ENCODE measurements around the gene GNB2. TPM values are rescaled to one million over a fixed set of nuclear protein-coding genes. Genes with fewer than 3 reads are reported as not detected.

GNB2 gene
- total and polyA plus RNA-seq, 2 of the 13 experiments (the other 11 are each of a cell fraction or from before 2014, with no cell fraction given), result 48.3 to 67.1 TPM

DNA sequence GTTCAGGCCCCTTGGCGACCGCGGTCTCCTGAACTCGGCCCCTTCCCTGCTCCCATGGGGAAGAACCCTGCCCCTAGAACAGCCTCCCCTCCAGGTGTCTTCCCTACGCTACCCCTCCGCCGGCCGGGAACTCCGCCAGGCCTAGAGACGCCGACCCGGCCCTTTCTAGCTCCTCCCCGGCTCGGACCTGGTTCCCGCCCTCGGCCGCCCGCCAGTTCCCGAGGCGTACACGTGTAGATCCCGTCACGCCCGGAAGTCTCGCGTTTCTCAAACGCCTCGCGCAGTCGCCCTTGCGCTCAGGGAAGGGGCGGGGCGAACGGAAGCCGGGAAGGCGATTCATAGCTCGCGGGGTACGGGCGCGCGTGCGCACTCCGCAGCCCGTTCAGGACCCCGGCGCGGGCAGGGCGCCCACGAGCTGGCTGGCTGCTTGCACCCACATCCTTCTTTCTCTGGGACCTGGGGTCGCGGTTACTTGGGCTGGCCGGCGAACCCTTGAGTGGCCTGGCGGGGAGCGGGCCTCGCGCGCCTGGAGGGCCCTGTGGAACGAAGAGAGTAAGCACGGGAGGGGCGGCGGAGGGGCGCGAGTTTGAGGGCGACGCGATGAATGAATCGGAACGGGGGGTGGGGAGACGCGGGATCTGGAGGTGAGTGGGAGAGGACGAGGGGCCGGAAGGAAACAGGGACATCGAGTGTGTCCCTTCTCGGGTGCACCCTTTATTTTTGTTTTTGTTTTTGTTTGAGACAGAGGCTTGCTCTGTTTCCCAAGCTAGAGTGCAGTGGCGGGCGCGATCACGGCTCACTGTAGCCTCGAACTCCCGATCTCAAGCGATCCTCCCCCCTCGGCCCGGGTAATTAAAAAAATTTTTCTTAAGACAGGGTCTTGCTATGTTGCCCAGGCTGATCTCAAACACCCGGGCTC is 32.5 kb downstream of the GNB2 start, which contains the start of gene POP7 (continued):
- TF ChIP-seq ATM (IDR thresholded peaks at IDR 0.05; ENCODE audit: borderline replicate concordance) (no peak), IKZF4 (CRISPR knock-in tag; IDR thresholded peaks at IDR 0.05; ENCODE audit: borderline replicate concordance, low read depth, not compliant biosample characterization) (no peak), PAX8 (CRISPR knock-in tag; IDR thresholded peaks at IDR 0.05; ENCODE audit: borderline replicate concordance) (no peak), EEA1 (CRISPR knock-in tag; IDR thresholded peaks at IDR 0.05; ENCODE audit: borderline replicate concordance) (no peak; the same call in 1 of the 2 replicates), TBX3 (IDR thresholded peaks at IDR 0.05; ENCODE audit: borderline replicate concordance) (0 out of 2 replicates have a peak, but pooled peaks have one; percentile 45), MEF2D (CRISPR knock-in tag; IDR thresholded peaks at IDR 0.05) (peak; percentile 68; the same call in 1 of the 2 replicates), ZNF569 (CRISPR knock-in tag; IDR thresholded peaks at IDR 0.05; ENCODE audit: borderline replicate concordance) (no peak), ZNF446 (CRISPR knock-in tag; IDR thresholded peaks at IDR 0.05) (no peak), ZNF607 (CRISPR knock-in tag; IDR thresholded peaks at IDR 0.05; ENCODE audit: borderline replicate concordance) (peak; percentile 78; the same call in 1 of the 2 replicates), HNRNPLL (IDR thresholded peaks at IDR 0.05; ENCODE audit: low read depth, low read length, poor library complexity, severe bottlenecking) (peak; percentile 85), ZMYM3 (CRISPR knock-in tag; IDR thresholded peaks at IDR 0.05) (no peak), ZNF883 (CRISPR knock-in tag; IDR thresholded peaks at IDR 0.05; ENCODE audit: not compliant biosample characterization) (peak; percentile 13)
- TF ChIP-seq, protein P1, sequence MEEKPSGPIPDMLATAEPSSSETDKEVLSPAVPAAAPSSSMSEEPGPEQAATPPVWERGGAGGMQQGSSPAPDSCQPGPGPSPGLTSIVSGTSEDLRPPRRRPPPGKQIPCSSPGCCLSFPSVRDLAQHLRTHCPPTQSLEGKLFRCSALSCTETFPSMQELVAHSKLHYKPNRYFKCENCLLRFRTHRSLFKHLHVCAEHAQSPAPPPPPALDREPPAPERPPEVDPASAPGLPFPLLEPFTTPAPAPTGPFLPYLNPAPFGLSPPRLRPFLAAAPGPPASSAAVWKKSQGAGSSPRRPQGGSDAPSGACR (CRISPR knock-in tag; IDR thresholded peaks at IDR 0.05), result peak; percentile 96
- TF ChIP-seq, protein P2, sequence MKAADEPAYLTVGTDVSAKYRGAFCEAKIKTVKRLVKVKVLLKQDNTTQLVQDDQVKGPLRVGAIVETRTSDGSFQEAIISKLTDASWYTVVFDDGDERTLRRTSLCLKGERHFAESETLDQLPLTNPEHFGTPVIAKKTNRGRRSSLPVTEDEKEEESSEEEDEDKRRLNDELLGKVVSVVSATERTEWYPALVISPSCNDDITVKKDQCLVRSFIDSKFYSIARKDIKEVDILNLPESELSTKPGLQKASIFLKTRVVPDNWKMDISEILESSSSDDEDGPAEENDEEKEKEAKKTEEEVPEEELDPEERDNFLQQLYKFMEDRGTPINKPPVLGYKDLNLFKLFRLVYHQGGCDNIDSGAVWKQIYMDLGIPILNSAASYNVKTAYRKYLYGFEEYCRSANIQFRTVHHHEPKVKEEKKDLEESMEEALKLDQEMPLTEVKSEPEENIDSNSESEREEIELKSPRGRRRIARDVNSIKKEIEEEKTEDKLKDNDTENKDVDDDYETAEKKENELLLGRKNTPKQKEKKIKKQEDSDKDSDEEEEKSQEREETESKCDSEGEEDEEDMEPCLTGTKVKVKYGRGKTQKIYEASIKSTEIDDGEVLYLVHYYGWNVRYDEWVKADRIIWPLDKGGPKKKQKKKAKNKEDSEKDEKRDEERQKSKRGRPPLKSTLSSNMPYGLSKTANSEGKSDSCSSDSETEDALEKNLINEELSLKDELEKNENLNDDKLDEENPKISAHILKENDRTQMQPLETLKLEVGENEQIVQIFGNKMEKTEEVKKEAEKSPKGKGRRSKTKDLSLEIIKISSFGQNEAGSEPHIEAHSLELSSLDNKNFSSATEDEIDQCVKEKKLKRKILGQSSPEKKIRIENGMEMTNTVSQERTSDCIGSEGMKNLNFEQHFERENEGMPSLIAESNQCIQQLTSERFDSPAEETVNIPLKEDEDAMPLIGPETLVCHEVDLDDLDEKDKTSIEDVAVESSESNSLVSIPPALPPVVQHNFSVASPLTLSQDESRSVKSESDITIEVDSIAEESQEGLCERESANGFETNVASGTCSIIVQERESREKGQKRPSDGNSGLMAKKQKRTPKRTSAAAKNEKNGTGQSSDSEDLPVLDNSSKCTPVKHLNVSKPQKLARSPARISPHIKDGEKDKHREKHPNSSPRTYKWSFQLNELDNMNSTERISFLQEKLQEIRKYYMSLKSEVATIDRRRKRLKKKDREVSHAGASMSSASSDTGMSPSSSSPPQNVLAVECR (CRISPR knock-in tag; IDR thresholded peaks at IDR 0.05; ENCODE audit: borderline replicate concordance), result peak; percentile 90; the same call in 1 of the 2 replicates
- TF ChIP-seq, protein P3, sequence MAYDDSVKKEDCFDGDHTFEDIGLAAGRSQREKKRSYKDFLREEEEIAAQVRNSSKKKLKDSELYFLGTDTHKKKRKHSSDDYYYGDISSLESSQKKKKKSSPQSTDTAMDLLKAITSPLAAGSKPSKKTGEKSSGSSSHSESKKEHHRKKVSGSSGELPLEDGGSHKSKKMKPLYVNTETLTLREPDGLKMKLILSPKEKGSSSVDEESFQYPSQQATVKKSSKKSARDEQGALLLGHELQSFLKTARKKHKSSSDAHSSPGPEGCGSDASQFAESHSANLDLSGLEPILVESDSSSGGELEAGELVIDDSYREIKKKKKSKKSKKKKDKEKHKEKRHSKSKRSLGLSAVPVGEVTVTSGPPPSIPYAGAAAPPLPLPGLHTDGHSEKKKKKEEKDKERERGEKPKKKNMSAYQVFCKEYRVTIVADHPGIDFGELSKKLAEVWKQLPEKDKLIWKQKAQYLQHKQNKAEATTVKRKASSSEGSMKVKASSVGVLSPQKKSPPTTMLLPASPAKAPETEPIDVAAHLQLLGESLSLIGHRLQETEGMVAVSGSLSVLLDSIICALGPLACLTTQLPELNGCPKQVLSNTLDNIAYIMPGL (CRISPR knock-in tag; IDR thresholded peaks at IDR 0.05; ENCODE audit: borderline replicate concordance in 1 of 2, low read depth in 1 of 2), result peak; percentile 9 to 78; a peak in 3 of 4 replicates
- TF ChIP-seq, protein P4, sequence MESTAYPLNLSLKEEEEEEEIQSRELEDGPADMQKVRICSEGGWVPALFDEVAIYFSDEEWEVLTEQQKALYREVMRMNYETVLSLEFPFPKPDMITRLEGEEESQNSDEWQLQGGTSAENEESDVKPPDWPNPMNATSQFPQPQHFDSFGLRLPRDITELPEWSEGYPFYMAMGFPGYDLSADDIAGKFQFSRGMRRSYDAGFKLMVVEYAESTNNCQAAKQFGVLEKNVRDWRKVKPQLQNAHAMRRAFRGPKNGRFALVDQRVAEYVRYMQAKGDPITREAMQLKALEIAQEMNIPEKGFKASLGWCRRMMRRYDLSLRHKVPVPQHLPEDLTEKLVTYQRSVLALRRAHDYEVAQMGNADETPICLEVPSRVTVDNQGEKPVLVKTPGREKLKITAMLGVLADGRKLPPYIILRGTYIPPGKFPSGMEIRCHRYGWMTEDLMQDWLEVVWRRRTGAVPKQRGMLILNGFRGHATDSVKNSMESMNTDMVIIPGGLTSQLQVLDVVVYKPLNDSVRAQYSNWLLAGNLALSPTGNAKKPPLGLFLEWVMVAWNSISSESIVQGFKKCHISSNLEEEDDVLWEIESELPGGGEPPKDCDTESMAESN (CRISPR knock-in tag; conservative IDR thresholded peaks at IDR 0.05), result peak; percentile 51
- TF ChIP-seq, protein P5, sequence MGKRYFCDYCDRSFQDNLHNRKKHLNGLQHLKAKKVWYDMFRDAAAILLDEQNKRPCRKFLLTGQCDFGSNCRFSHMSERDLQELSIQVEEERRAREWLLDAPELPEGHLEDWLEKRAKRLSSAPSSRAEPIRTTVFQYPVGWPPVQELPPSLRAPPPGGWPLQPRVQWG (CRISPR knock-in tag; IDR thresholded peaks at IDR 0.05; ENCODE audit: borderline replicate concordance, low read depth), result no peak
